ENCODE data around the gene KCNE4. TPM values are rescaled to one million over a fixed set of nuclear protein-coding genes. Genes with fewer than 3 reads are reported as not detected.

The KCNE4 gene
- total RNA-seq, 6 experiments from 2014 or later, result 0.17 to 1.2 (median 1.1) TPM

GRCh38 chr2:223082706-223083105, 30.7 kb downstream of the KCNE4 start:
- Histone ChIP-seq H3K27ac (no peak overlapping the region), H3K4me3 (no peak overlapping the region), H3K27me3 (no peaks in the 10 kb centered on the region), H3K4me1 (no peaks in the 10 kb centered on the region), H3K36me3 (no peaks in the 10 kb centered on the region), H3K9me3 (no peaks in the 10 kb centered on the region)
- no peak for DNase-seq
- intact Hi-C loops (cut with DNase I), result no loop called here
- 0% methylated on average over 2 of the region's 2 CpGs for WGBS (ENCODE audit: insufficient coverage, low coverage, low lambda C conversion rate, missing lambda C conversion rate)
- TF ChIP-seq POLR2A (IDR thresholded peaks at IDR 0.05), result no peak
- ATAC-seq, result no peak

DNA sequence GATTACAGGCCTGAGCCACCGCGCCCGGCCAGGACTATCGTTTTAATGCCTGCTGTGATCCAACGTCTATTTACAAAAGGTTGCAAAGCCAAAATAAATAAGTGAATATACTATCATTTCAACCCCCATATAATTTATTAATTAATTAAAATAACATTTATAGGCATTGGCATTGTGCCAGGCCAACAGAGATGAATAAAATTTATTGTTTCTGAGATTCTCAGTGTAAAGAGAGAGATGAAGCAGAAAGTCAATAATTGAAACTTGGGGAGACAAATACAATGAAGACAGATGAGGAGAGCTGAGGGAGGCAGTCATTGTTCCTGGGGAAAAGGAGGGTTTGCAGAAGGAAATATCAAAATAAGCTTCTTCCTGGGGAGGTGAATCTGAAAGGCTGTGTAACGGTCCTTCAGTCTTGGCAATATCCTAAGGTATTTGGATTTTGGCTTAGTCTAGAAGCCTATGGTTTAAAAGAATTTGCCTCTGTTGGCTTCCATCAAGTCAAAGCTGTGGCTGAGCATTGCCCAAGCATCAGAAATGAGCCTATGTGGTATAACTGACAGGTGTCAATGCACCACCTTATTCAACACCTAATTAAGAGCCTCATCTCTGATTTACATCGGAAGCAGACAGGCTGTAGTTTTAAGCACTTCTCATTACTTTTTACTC, 31.5 kb downstream of the KCNE4 start:
- ATAC-seq (no peak), DNase-seq (no peak)
- Histone ChIP-seq H3K36me3 (no peaks in the 10 kb centered on the region), H3K27me3 (no peaks in the 10 kb centered on the region), H3K4me1 (no peaks in the 10 kb centered on the region), H3K9me3 (no peaks in the 10 kb centered on the region), H3K4me3 (no peak overlapping the region), H3K27ac (no peak overlapping the region)
- intact Hi-C loops (cut with DNase I), result no loop called here
- TF ChIP-seq CTCF (IDR thresholded peaks at IDR 0.05) (no peak), POLR2A (IDR thresholded peaks at IDR 0.05) (no peak)
- 73% methylated on average over 5 of the region's 7 CpGs for WGBS (ENCODE audit: insufficient coverage, low coverage, low lambda C conversion rate, missing lambda C conversion rate)

- TF ChIP-seq CTCF (IDR thresholded peaks at IDR 0.05), result no peak
- no peak for TF ChIP-seq POLR2A (IDR thresholded peaks at IDR 0.05)
- Histone ChIP-seq H3K9me3 (no peaks in the 10 kb centered on the region), H3K27me3 (no peaks in the 10 kb centered on the region), H3K27ac (no peak overlapping the region), H3K4me1 (no peaks in the 10 kb centered on the region), H3K4me3 (no peak overlapping the region), H3K36me3 (no peaks in the 10 kb centered on the region)
- intact Hi-C loops (cut with DNase I), result no loop called here
- WGBS (ENCODE audit: insufficient coverage, low coverage, low lambda C conversion rate, missing lambda C conversion rate), result 78% methylated on average over 2 of the region's 2 CpGs
- ATAC-seq, result no peak
- no peak for DNase-seq
Observed at GRCh38 chr2:223084873-223085272, 32.9 kb downstream of the KCNE4 start.

GRCh38 chr2:223086370-223086981, 34.5 kb downstream of the KCNE4 start:
- TF ChIP-seq POLR2A (IDR thresholded peaks at IDR 0.05) (no peak), CTCF (IDR thresholded peaks at IDR 0.05) (no peak)
- Histone ChIP-seq H3K9me3 (no peaks in the 10 kb centered on the region), H3K4me1 (no peaks in the 10 kb centered on the region), H3K36me3 (no peaks in the 10 kb centered on the region), H3K27ac (no peak overlapping the region), H3K4me3 (no peak overlapping the region), H3K27me3 (no peaks in the 10 kb centered on the region)
- intact Hi-C loops (cut with DNase I), result no loop called here
- ATAC-seq (no peak), DNase-seq (no peak)
- 65% methylated on average over 9 of the region's 13 CpGs for WGBS (ENCODE audit: insufficient coverage, low coverage, low lambda C conversion rate, missing lambda C conversion rate)

DNA sequence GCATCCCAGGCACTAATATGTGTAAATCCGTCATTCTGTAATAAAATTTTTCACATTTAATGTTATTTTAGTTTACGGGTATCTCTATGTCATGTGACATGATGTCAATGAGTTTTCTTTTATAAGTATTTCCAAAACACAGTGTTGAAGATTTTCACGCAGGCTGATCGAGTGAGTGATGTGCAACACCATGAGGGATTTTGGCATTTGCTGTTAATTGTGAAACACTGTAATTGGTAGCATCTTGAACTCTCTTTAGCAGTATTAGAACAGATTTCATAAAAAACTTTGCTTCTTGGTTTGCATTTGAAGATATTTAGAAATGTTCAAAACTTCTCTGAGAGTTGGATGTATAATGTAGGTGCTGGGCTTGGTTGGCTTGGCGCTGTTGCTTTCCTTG, 35.5 kb downstream of the KCNE4 start:
- Histone ChIP-seq H3K4me1 (no peaks in the 10 kb centered on the region), H3K27me3 (no peaks in the 10 kb centered on the region), H3K36me3 (no peaks in the 10 kb centered on the region), H3K9me3 (no peaks in the 10 kb centered on the region), H3K27ac (no peak overlapping the region), H3K4me3 (no peak overlapping the region)
- DNase-seq (no peak), ATAC-seq (no peak)
- intact Hi-C loops (cut with DNase I), result no loop called here
- no peak for TF ChIP-seq POLR2A (IDR thresholded peaks at IDR 0.05)
- TF ChIP-seq CTCF (IDR thresholded peaks at IDR 0.05), result no peak
- WGBS (ENCODE audit: insufficient coverage, low coverage, low lambda C conversion rate, missing lambda C conversion rate), result 67% methylated on average over 5 of the region's 5 CpGs

Measured in right lobe of liver (tissue), 6 donors.